NCI-H524 treated with DMSO at 0.1 percent for 48 hours (cell line): ENCODE measurements around the gene RECQL.
A peak's percentile ranks its signal among the peaks of the same experiment; 100 is the strongest.

ENCODE experiments used
- DNase-seq: peaks from one replicate; lab custom pipeline; 2025; lab: John Stamatoyannopoulos, UW

The RECQL gene, protein sequence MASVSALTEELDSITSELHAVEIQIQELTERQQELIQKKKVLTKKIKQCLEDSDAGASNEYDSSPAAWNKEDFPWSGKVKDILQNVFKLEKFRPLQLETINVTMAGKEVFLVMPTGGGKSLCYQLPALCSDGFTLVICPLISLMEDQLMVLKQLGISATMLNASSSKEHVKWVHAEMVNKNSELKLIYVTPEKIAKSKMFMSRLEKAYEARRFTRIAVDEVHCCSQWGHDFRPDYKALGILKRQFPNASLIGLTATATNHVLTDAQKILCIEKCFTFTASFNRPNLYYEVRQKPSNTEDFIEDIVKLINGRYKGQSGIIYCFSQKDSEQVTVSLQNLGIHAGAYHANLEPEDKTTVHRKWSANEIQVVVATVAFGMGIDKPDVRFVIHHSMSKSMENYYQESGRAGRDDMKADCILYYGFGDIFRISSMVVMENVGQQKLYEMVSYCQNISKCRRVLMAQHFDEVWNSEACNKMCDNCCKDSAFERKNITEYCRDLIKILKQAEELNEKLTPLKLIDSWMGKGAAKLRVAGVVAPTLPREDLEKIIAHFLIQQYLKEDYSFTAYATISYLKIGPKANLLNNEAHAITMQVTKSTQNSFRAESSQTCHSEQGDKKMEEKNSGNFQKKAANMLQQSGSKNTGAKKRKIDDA

GRCh38 chr12:21501258-21502163, at the start of gene RECQL, which contains the start of gene GOLT1B:
Gene RECQL, minus strand, starts transcription at chr12:21501635. Its CDS starts 2,065 bp downstream, at chr12:21499570.
Gene GOLT1B, plus strand, starts transcription at chr12:21501789. Its CDS starts 135 bp downstream, at chr12:21501924.
- peak; percentile 77 for DNase-seq

DNA sequence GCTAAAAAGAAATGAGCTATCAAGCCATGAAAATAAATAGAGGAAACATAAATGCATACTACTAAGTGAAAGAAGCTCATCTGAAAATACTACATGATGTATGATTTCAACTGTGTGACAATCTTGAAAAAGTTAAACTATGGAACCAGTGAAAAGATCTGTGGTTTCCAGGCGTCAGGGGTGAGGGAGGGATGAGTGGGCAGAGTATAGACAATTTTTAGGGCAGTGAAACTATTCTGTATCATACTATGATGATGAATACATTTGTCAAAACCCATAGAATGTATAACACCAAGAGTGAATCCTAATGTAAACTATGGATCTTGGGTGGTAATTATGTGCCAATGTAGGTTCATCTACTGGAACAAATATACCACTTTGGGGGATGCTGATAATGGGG, 46.0 kb upstream of the RECQL start:
- DNase-seq: no peak

DNA sequence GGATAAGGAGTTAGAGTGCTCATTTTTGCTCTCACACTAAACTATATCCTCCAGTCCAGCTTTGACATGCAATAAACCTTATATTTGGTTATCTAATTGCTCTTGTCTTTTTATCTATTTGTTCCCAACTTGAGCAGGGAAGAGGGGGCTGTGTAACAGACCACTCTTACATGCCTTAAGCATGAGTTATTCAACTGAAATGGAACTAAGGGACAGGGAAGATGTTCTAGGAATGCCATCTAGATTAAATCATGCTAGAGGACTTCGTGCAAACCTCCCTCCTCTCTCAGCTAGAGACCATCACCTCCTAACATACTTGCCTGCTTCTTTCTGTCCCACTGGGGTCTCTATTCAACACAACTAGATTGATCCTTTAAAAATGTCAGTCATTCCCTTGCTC, 45.3 kb upstream of the RECQL start:
- DNase-seq: no peak

DNA sequence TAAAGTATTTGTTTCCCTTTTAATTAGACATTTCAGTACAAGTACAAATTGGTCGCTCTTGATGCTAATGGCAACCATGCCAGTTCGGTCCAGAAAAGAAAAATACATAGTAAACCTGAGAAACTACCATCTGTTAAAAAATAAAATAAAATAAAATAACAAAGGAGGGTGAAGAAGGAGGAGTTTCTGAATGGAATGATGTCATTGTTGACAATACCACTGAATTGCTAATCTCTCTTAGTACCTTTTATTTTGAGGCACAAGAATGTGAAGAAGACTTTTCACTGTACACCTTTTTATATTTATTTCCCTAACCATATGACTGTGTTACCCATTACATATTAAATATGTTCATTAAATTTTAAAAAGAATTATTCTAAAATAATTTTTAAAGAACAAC, 44.1 kb upstream of the RECQL start:
- DNase-seq: no peak

DNA sequence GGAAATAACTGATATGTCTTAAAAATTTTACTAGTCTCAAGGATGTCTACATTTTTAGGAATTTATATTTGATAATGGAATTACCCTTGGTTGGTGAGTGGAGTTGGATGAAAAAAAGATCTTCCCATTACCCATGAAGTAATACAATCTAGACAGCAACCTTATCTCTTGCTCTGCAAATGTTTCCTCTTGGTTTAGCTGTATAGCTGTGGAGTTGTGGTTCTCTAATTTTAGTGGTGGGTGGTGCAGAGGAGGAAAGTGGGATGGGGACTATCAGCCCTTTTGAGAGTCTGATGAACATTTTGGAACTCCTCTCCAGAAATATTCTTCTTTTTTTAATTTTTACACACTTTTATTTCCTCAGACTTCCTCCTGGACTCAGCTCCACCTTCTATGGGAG, 41.7 kb upstream of the RECQL start:
- DNase-seq: no peak

GRCh38 chr12:21542403-21542802, 41.0 kb upstream of the RECQL start:
- DNase-seq: no peak

DNA sequence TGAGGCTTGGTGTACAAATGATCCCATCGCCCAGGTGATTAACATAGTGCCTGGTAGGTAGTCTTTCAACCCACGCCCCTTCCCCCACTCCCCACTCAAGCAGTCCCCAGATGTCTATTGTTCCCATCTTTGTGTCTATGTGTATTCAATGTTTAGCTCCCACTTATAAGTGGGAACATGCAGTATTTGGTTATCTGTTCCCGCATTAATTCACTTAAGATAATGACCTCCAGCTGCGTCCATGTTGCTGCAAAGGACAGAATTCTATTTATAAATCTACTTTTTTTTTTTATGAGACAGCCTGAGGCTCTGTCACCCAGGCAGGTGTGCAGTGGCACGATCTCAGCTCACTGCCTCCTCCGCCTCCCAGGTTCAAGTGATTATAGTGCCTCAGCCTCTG, 40.3 kb upstream of the RECQL start:
- no peak for DNase-seq

- no peak for DNase-seq
Observed at GRCh38 chr12:21539797-21540196, 38.4 kb upstream of the RECQL start.

DNA sequence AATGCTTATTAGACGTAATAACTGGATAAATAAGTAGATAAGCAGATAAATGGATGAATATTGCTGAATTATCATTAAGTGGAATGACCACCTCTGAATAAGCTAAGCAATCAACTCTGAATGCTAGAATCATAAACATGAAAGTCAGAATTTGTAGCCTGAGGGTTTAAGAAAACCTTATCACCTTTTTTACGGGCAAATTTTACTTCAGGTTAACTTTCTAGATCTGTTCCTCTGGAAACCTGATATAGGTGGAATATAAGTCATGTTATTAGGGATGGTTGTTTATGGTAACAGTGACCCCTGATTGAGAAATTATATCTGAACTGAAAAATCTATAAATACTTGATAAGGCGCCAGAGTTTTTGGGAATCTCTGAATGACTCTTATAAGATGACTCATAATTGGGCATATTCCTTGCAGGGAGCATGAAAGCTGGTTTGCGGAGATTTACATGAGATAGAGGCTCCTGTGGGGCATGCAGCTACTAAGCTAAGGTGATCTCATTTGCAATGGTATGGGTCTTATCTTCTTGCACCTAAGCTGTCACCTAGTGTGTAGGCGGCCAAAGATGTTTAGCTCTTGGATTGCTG, 36.7 kb upstream of the RECQL start:
- no peak for DNase-seq

DNA sequence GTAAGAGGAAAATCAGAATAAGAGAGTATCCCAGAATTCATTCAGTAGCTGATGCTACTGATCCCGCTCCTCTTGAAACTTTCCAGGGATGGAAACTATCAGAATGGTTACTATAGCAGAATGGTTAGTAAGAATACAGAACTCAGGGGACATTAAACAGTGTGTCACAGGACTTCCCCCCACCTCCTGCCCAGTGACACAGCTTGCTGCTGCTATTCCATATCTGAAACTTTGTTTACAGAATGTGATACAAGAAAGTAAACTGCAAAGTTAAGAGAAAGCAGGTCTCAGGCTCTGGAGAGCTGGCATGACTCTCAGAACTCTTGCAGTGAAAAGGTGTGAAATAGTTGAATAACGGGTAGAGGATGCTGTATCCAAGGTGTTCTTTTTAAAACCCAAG, 28.0 kb upstream of the RECQL start:
- DNase-seq: no peak

- DNase-seq: no peak
Observed at GRCh38 chr12:21528953-21529352, 27.5 kb upstream of the RECQL start.

GRCh38 chr12:21527451-21528180, 26.2 kb upstream of the RECQL start:
- DNase-seq: peak; percentile 4

GRCh38 chr12:21526721-21527345, 25.4 kb upstream of the RECQL start:
- DNase-seq: no peak

DNA sequence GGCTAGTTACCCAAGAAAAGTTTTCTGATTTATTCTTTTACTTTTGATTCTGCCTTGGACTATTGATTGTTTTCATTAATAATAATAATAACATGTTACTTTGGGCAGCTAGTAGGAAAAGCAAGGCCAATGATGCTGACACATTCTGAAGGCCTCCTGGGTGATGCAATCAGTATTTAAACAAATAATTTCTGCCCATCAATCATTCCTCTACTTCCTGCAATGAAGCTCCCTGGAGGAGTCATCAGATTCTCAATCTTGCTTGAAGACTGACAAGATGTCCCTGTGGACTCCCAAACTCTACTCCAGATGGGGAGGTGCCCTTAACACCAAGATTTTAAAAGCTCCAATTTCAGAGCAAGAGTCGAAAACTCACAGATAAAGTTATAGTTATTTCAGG, 24.6 kb upstream of the RECQL start, which contains the start of gene SPX:
TSS of gene SPX (plus strand) at position 244 of the 400 bp plus-strand sequence. CDS start 177 bp downstream, outside the sequence.
- DNase-seq: no peak

- DNase-seq: no peak
Observed at GRCh38 chr12:21523148-21523547, 21.7 kb upstream of the RECQL start.

DNA sequence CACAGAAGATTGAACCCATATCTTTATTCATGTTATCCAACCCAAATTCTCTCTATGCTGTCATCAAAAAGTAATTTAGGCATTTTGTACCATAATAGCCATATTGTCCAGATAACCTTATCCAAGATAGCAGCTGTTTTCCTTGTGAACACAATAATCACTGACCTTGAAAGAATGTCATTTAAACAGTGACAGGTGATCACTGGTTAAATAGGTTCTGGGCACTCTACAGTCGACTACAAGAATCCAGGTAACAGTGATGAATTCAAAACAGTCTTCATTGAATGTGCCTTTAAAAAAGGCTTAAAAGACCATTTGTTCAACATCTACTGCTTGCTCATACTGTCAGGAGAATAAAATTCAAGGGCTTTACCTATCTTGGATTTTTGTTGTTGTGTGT, 20.1 kb upstream of the RECQL start:
- DNase-seq: no peak

- DNase-seq: no peak
Observed at GRCh38 chr12:21518451-21518850, 17.0 kb upstream of the RECQL start.

DNA sequence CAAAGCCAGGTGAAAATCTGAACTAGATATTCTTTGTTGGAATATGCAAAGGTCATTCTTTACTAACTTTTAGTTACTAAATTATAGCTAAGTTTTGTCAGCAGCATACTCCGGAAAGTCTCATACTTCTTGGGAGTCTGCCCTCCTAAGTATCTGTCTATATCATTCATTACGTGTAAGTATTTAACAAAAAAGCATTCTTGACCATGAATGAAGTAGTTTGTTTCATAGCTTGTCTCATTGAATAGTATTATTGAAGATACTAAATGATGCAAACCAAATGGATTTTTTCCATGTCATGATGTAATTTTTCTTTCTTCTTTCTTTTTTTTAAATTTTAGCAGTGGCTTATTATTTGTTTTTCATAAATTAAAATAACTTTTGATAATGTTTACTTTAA, 14.8 kb upstream of the RECQL start:
- DNase-seq: no peak

DNA sequence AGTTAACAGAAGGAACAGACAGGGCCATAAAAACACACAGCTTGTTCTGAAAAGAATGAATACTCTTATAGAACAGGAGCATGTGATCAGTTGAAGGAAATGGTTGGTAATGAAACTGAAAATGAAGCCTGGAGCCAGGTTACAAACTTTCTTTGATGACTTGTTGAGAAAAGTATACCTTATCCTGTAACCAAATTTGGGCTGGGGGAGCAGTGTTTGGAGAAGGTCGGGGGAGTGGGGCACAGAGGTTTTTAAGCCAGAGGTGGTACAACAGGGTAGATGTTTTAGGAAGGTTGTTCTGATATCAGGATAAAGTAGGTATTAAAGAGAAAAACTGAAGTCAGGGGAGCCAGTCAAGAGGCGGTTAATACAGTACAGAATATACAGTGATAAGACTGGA, 8.3 kb upstream of the RECQL start:
- DNase-seq: no peak

- DNase-seq: no peak
Observed at GRCh38 chr12:21507849-21508248, 6.4 kb upstream of the RECQL start.

DNA sequence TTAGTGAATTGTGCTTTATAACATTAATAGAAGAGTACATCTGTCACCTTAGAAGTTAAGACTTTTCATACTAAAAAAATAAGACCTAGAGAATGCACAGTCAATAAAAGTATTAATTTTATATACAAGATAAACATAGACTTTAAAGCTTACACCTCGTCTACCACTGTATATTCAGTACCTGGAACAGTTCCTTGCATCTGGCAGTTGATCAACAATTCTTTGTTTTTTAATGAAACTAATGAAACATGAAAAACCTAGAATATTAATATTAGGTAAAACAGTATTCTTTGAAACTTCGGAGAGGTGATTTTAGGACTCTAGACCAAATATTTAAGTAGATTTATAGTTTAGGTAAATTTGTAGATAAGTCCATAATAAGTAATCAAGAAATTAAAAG, 4.5 kb upstream of the RECQL start:
- DNase-seq: no peak
